HG02798 (cell line): Measurements from ENCODE around the gene CLMN.

Experiments
- ATAC-seq: cut with Tn5 transposase; IDR thresholded peaks from one replicate; pipeline ENCODE4 v1.9.1; 2021; ENCODE audit warnings: mild to moderate bottlenecking; ENCODE audit not compliant: unreplicated experiment, poor library complexity

The CLMN gene

GRCh38 chr14:95250140-95250769 is 69.5 kb downstream of the CLMN start:
- ATAC-seq = no peak

DNA sequence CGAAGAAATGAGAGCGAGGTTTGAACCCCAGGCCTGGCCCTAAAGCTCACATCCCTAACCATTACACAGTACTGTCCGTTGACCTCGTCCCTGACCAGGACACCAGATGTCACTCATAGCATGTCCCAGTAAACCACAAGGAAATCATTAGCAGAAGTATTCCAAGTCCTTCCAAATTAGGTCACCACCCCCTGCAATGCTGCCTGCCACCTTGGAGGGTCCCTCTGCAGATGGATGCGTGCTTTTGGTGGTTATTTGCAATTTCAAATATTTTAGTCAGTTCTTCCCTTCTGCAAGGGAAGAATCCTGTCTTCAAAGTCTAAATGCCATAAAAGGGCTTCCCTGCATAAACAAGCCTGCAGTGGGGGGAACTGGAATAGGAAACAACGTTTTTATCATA is 71.3 kb downstream of the CLMN start:
- no peak for ATAC-seq

GRCh38 chr14:95246870-95247269 is 72.8 kb downstream of the CLMN start:
- ATAC-seq = no peak

DNA sequence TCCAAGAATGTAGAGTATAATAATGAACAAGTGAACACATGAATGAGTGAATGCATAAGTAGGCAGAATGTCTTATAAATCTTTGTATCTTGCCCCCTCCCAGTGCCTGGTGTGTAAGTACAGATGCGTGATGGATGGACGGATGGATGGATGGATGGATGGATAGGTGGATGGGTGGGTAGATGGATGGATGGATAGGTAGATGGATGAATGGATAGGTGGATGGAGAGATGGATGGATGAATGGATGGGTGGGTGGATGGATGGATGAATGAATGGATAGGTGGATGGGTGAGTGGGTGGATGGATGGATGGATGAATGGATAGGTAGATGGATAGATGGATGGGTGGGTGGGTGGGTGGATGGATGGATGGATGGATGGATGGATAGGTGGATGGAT is 74.4 kb downstream of the CLMN start:
- ATAC-seq = no peak

DNA sequence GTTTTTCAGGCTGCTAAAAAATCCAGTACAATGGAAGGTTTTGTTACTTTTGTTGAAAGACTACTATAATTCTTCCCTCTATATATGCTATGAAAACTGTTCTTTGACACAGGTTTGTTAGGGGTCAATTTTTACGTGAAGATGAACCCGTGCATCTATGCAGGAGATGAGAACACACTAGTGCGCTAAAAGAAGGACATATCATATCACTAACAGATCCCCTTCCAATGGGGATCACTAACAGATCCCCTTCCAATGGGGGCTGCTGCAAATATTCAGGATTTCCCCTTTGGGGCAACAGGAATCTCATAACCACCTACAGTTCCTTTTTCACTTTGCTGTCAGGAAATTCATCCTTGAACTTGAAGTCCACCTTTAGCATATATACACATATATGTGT is 75.1 kb downstream of the CLMN start:
- ATAC-seq = no peak

DNA sequence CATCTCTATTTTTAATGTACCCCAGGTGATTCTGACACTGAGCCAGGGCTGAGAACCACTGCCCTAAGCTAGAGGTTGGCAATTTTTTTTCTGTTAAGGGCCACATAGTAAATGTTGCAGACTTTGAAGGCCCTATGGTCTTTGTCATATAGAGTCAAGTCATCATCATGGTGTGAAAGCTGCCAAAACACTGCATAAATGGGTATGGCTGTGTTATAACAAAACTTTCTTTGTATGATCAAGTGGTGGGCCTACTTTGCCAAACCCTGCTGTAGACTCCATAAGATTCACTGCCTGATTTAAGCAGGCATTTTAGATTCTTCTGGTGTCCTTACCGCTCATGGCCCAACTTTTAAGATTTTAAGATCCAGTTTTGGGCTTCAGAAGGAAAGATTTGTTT is 76.8 kb downstream of the CLMN start:
- ATAC-seq = no peak

DNA sequence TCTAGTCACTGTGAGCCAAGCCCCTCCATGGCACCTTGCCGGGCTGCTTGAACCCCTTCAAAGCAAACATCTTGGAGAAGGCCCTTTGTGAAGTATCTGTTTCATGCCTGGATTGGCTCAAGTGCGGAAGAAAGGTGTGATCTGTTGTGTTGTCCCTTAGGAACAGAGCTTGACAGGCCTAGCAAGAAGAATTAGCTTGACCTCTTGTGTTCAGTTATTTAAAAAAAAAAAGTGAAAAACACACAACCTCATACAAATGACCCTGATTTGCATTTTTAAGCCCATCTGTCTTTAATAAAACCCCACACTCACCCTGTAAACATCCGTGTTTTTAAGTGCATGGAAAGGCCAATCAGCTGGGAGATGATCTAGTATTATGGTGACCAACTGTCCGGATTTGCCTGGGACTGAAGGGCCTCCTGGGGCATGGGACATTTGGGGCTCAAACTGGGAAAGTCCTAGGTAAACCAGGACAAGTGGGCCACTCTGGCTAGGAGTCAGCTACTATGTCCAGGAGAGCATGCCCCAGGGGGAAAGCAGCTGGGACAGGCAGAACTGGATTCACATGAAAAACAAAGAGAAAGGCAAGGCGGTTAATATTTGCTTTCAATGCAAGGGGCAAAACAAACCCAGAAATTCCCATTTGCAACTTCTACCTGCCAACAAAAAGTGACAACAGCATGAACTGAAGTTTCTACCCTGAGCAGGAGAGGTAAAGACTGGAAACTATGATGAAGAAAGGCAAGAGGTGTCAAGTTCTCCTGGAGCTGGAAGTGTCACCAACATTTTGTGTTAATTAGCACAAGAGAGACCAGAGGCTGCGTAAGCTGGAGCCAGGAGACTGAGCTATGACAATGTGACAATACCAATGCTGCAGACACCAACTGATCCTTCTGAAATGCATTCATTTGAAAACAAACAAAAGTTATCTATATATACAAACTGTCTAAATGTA is 78.6 kb downstream of the CLMN start:
- no peak for ATAC-seq

GRCh38 chr14:95238487-95239298 is 81.0 kb downstream of the CLMN start:
- ATAC-seq = no peak

- no peak for ATAC-seq
Observed at GRCh38 chr14:95237958-95238340, 81.8 kb downstream of the CLMN start.

DNA sequence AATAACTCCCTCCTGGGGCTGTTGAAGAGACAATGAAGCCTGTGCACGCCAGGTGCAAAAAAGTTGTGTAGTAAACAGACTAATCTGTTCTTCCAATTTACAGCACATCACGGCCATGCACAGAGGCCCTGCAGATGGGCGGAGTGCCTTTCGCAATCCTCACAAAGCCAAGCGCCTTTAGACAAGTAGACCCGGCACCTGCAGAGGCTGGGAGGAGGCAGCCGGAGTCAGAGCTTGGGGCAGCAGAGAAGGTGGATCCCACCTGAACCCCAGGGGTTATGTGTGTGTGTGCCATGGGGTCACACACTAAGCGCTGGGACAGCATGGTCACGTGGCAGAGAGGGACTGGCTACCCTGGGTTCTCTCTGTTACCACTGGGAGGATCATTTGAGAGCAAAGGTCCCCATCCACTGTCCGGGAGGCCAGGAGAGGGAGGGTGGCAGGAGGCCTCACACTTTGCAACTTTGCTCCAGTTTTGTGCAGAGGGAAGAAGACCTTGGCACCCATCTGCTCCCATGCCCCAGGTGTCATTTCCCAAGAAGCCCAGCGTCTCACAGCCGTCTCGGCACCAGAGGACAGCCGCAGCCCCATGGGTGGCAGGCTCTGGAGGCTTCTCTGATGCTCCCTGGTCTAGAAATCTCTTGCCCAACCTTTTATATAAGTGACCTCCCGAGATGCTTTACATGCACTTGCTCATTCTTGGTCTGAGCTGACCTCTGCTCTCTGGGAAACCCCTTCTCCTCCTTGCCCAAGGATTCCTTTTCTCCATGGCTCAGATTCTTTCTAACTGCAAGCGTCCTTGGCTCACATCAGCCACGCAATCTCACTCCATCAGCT is 82.4 kb downstream of the CLMN start:
- no peak for ATAC-seq

DNA sequence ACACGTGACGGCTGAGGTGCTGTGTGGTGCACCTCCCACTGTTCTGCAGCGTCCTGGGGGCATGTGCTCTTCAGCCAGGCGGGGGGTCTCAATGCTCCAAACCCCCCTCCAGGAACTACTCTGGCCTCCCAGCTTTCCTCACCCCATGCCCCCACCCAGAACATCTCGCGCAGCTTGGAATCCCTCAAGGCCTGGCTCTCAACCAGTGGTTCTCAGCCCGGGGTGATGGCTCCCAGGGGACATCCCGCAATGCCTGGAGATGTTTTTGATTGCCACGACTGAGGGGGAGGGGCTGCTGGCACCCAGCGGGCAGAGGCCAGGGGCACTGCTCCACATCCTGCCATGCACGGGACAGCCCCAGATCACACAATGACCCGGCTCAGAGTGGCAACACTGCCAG is 83.5 kb downstream of the CLMN start:
- ATAC-seq = no peak

- ATAC-seq = no peak
Observed at GRCh38 chr14:95235767-95236166, 83.9 kb downstream of the CLMN start.

DNA sequence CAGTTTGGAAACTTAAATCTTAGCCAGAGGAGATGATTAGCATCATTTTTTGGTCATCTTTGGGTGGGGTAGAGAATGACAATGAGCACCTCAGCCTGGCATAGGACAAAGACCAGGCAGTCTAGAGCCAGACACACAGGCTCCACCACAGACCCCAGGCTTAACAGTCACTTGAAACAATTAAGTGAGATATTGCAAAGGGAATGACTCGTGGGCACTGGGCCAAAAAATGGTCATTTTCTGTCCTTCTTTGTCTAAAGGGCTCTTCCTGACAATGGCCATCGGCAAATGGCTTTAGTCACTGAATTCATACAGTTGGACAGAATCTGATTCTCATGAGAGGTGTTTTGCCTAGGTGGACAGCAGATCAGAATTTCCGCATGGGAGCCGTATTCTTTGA is 84.4 kb downstream of the CLMN start:
- no peak for ATAC-seq

DNA sequence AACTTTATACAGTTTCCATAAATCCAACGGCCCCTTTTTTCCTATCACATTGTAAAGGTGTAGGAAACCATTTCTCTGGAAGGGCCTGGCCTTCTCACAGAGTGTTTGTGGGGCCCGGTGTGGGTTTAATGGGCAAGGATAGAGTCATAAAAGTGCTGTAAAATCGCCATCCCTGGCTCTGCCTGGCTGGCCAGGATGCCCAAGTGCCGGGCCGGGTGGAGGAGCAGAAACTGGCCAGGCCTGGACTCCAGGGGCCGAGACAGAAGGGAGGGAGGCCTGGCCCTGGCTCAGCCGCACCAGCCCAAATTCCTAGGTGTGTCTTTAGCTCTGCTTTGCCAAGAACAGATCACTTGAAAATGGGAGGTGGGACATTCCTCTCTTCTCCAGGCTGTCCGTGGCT is 85.3 kb downstream of the CLMN start:
- no peak for ATAC-seq

DNA sequence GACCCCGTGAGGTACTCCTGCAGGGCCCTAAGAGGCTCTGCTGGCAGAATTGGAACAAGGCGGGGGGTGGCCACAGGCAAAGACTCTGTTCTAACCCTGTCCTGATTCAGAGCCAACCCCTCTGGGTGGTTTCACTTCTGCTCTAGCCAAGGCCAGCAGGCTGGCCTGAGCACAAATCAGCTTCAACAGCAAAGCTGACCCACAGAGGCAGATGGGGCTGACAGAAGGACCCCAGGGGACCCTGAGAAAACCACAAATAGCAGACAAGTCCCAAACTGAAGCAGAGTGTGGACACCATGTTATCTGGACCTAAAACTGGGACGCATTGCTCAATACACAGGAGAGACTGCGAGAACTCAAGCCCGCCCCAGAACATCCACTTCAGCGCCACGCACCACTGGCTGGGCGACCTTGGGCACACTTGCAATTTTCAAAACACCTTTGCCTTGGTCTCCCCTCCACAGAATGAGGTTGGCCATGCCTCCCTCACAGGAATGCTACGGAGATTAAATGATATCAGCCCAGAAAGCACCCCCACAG is 85.9 kb downstream of the CLMN start:
- ATAC-seq = peak; percentile 92

DNA sequence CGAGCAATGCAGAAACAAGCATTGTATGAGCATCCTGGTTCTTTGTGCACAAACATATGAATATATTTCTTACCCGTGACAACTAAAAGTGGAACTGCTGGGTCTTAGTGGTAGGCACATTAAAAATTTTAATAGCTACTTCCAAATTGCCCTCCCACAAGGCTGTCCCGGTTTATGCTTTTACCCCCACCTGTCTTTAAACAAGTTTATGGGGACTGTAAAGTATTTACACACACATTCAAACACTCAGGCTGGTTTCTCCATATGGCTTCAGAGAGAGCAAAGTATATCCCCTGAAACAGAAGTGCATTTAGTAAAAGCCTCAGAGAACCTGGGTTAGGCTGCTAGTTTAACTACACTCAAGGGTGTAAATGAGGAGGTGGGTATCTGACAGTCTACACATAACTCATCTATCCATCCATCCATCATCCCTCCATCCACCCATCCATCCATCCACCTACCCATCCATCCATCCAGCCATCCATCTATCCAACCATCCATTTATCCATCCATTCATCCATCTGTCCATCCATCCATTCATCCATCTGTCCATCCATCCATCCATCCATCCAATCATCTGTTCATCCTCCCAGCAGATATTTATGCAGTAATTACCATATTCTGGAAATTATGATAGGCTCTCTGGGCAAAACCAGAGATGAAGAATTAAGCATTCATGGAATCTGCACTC is 86.7 kb downstream of the CLMN start:
- ATAC-seq = no peak

- ATAC-seq = no peak
Observed at GRCh38 chr14:95231966-95232633, 87.6 kb downstream of the CLMN start.

GRCh38 chr14:95229749-95230148 is 90.0 kb downstream of the CLMN start:
- no peak for ATAC-seq

- ATAC-seq = no peak
Observed at GRCh38 chr14:95228240-95228639, 91.5 kb downstream of the CLMN start.
